Right ventricle myocardium inferior (tissue), 1 donor: ENCODE results near the gene STX8. TPM values are rescaled to one million over a fixed set of nuclear protein-coding genes. Genes with fewer than 3 reads are reported as not detected.

Source experiments
- ATAC-seq: fragments of 200-7000 bp; cut with Tn5 transposase; one replicate; pipeline ENCODE4 v1.9.1; 2020; ENCODE audit warnings: mild to moderate bottlenecking, moderate library complexity
- DNase-seq: peaks from one replicate; pipeline ENCODE4 v3.0.0; 2021; ENCODE audit errors: missing footprints
- intact Hi-C: fragments of 100-400 bp; cut with DNase I; formaldehyde crosslinking; loops from one replicate; pipeline ENCODE4 v1.11.0; 2022
- total RNA-seq: library from RNA; stranded (reverse); fragmentation: NEBNext Ultra II Directional; extraction: Animal tissue kit (Norgen Biotek cat#: 25700); gene quantifications from one replicate; pipeline ENCODE4 v1.2.1, GENCODE V29; 2021
- donor health status: DM: no; HTN: yes; CAD: no; lungs with severe emphysema.

Gene STX8
- total RNA-seq, 1 donor from 2014 or later, result 60.8 TPM

DNA sequence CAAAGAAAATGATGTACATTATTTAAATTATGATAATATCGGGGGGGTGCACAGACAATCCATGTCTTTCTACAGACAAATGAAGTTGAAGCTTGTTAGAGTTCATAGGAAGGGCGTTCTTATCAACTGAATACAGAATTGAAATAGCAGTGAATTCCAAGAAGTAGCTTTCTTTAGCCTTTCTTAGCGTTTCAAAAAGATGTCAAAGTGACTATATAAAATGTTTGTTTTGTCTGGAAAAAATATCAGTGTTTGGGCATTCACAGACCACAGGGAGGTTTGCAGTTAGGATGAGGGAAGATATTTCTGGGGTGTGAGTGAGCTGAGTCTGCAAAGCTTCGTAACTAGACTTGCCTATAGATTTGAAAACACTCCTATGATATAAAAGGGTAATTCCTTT lies 55.0 kb downstream of the STX8 start:
- intact Hi-C loops, result loop anchor here (10.0 kb wide), 2 partner anchors 226 to 346 kb away; no protein-coding TSS in a partner anchor
- ATAC-seq, result no peak
- no peak for DNase-seq

DNA sequence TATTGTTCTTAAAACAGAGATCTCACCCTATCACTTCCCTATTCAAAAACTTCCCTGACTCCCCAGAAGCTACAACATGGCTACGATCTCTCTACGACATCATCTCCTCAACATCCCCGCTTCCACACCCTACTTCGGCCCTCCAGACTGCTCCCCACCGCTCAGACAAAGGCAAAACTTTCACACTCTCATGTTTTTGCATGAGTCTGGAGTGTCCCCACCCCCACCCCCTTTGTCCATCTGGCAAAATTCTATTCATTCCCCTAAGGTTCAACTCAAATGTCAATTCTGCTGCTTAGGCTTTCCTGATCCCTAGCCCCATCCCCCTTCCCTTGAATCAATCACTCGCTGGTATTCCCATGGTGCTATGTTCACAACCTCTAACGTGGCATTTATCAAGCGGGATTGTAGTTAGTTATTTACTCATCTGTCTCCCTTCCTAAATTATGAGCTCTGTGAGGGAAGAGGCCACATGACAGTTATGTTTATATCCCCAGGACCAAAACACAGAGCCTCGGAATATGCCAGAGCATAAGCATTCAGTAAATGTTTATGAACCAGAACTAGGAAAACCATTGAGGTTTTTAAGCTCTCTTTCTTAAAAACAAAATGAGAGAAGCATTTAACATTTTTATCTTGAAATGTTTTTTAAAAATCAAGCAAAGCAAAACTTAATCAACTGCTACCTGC lies 55.9 kb downstream of the STX8 start:
- DNase-seq, result no peak
- intact Hi-C loops, result loop anchor here (10.0 kb wide), 2 partner anchors 225 to 345 kb away; no protein-coding TSS in a partner anchor
- no peak for ATAC-seq

DNA sequence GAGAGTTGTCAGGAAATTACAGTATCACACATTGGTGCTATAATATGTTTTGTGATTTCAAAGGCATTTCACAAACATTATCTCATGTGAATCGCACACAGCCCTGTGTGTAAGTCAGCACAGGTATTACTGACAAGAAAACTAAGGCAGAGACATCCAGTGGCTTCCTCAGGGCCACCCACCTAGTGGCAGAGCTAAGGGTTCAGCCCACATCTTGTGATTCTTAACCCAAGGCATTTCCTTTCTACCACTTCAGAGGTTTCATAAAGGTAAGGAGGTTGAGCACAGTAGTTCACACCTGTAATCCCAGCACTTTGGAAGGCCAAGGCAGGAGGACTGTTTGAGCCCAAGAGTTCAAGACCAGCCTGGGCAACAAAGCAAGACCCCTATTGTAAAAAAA lies 58.2 kb downstream of the STX8 start:
- ATAC-seq (no peak), DNase-seq (no peak)
- intact Hi-C loops, result no loop called here

DNA sequence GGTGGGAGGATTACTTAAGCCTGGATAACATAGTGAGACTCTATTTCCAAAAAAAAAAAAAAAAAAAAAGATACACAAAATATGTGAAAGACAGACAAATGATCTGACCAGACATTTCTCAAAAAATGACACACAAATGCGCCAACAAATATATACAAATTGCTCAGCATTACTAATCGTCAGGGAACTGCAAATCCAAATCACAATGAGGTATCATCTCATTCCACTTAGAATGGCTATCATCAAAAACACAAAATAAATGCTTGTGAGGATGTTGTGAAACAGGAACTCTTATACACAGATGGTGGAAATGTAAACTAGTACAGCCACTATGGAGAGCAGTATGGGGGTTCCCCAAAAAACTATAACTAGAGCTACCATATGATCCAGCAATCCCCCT lies 62.4 kb downstream of the STX8 start:
- ATAC-seq (no peak), DNase-seq (no peak)
- intact Hi-C loops, result no loop called here

DNA sequence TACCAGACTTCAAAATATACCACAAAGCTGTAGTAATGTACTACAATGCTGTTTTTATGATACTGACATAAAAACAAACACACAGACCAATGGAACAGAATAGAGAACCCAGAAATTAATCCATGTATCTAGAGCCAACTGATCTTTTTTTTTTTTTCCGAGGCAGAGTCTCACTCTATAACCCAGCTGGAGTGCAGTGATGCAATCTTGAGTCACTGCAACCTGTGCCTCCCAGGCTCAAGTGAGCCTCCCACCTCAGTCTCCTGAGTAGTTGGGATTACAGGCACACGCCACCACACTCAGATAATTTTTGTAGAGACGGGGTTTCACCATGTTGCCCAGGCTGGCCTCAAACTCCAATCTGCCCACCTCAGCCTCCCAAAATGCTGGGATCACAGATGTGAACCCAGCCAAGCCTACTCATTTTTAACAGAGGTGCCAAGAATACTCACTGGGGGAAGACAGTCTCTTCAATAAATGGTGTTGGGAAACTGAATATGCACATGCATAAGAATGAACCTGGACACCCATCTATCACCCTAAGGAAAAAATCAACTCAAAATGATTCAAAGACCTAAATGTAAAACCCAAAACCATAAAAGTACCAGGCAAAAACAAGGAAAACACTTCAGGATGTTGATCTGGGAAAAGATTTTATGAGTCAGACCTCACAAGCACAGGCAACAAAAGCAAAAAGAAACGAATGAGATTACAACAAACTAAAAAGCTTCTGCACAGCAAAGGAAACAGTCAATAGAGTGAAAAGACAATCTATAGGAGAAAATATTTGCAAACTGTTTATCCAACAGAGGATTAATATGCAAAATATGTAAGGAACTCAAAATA lies 63.1 kb downstream of the STX8 start:
- ATAC-seq (no peak), DNase-seq (no peak)
- intact Hi-C loops, result no loop called here

DNA sequence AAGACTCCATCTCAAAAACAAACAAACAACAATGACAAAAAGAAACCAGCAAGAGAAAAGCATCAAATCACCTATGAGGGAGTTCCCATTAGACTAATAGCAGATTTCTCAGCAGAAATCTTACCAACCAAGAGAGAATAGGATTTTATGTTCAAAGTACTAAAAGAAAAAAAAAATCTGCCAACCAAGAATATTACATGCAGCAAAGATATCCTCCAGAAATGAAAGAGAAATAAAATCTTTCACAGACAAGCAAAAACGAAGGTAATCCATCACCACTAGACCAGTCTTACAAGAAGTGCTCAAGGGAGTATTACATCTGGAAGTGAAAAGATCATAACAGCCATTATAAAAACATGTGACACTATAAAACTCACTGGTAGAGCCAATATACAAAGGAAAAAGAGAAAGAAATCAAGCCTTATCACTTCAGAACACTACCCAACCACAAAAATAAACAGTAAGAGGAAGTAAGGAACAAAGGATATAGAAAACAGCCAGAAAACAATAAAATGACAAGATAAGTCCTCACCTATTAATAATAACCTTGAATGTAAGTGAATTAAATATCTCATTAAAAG lies 66.3 kb downstream of the STX8 start:
- DNase-seq (no peak), ATAC-seq (no peak)
- intact Hi-C loops, result no loop called here

DNA sequence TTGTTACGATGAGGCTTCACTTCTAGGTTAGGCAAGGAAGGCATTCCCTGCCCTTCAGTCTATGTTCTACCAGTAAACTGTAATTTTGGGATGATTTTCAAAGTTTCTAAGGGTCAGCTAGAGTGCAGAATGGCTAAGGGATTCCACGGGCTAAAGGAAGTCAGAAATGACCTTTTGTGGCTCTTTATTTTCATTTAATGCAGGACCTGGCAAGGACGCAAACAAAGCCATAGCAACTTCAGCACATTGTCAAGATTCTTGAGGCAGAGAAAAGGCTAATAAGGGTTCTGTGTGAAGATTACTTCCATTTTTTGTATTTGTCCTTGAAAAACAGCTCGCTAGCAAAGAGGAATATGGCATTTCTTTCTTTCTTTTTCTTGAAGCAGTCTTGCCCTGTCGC lies 76.6 kb downstream of the STX8 start:
- intact Hi-C loops, result no loop called here
- ATAC-seq (no peak), DNase-seq (no peak)

DNA sequence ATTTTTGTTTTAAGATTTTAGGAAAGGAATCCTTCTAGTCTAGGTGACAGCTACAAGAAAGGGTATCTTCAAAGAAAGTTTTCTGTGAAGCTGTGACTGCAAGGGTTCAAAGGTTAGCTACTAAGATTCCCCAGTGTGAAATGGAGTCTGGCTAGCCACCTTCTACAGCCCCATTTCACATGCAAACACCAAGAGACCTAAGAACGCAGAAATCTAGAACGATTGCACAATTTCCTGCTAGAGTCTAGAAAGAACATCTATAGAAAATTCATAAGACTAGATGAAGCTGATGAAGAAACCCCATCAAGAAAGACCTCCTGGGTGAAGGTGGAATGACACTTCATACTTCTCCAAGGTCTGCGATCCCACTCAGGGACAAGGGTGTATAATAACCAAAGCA lies 77.1 kb downstream of the STX8 start:
- intact Hi-C loops, result no loop called here
- ATAC-seq, result no peak
- DNase-seq, result no peak

DNA sequence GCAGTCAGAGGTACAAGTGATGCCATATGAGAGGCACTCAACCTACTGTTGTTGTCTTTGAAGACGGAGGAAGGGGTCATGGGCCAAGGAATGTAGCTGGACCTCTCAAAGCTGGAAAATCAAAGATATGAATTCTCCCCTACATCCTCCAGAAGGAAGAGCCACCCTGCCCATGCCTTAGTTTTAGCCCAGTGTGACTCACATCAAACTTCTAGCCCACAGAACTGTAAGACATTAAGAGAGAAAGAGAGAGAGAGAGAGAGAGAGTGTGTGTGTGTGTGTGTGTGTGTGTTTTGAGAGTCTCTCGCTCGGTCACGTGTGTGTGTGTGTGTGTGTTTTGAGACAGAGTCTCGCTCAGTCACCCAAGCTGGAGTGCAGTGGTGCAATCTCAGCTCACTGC lies 87.1 kb downstream of the STX8 start:
- intact Hi-C loops, result no loop called here
- ATAC-seq (no peak), DNase-seq (no peak)

DNA sequence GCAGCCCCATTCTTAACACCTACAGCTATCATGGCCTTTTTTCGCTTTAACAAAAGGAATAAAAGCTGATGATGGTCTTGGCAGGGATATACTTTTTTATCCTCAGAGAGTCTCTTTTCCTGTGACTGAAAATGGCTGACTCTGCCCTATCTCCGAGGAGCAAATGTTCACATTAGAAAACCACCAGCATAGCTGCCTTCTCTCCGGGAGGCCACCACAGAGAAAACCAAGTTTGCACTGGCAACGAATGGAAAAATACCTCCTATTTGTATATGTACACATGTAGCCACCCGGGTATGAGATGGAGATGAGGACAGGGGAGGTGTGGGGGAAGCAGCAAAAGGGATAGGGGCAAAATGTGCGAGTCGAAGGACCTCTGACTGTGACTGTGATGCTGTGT lies 88.2 kb downstream of the STX8 start:
- DNase-seq, result no peak
- no peak for ATAC-seq
- intact Hi-C loops, result no loop called here

DNA sequence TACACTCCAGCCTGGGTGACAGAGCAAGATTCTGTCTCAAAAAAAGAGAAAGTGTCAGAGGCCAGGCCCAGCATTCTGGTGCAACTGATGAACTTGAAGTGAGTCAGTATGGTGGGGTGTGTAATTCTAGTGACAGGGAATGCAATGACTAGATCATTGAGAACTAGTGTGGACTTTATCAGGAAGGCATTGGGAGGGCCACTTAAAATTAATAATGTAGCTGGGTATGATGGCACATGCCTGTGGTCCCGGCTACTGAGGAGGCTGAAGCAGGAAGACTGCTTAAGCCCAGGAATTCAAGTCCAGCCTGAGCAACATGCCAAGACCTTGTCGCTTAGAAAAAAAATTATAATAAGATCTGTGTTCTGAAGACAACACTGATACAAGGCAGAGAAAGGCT lies 90.8 kb downstream of the STX8 start:
- no peak for DNase-seq
- ATAC-seq, result no peak
- intact Hi-C loops, result no loop called here

DNA sequence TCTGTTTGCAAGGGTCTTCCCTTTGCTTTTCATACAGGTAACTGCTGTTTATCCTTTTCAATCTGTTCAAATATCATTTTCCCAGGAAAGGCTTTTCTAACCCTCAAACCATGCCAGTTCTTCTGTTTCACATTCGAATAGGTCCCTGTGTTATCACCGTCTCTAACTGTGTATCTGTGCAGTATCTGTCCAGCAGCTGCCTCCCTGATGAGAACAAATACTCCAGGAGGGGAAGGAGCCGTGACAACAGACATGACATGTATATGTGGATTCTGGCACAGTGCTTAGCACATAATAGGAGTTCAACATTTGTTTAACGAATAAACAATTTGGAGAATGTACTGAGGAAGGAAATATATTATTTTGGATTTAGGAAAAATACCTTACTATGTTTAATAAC lies 95.7 kb downstream of the STX8 start:
- ATAC-seq, result no peak
- intact Hi-C loops, result no loop called here
- DNase-seq, result no peak

DNA sequence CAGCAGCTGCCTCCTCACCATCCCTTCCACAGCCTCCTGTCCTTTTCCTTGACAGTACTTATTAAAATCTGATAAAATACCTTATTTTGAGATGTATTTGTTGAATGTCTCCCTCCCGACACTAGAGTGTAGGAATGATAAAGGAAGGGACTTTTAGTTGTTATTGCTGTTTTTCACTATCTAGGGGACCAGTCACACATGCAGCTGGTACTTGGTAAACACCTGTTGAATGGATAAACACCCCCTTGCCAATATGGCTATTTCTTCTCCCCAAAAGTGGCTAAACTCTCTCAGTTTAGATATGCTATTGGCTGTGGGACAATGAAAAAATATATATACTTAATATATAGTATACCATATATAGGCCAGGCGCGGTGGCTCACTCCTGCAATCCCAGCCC lies 96.7 kb downstream of the STX8 start:
- intact Hi-C loops, result no loop called here
- ATAC-seq, result no peak
- DNase-seq, result no peak

DNA sequence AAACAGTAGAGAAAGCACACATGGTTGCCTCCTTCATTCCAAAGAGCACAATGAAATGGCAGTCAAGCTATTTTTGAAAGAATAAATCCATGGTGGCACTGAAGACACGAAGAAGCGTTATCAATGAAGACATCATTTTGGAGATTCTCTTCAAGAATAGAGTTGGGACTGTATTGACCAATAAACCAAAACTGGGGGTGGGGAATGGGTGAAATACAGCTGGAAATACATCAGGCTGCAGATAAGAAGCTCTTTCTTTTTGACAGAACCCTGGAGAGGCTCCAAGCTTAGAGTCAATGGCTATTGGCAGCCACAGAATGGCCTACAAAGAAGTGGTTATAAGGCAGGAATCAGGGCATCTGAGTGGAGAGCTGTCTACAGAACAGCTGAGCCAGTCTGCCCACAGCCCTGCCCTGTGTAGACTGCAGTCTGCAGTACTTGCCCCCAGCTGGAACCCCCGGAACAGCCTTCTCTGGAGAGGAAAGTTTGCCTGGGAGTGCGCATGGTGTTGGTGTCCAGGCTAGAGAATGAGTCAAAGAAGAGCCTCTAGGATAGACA lies 100.4 kb downstream of the STX8 start:
- DNase-seq (no peak), ATAC-seq (no peak)
- intact Hi-C loops, result no loop called here

DNA sequence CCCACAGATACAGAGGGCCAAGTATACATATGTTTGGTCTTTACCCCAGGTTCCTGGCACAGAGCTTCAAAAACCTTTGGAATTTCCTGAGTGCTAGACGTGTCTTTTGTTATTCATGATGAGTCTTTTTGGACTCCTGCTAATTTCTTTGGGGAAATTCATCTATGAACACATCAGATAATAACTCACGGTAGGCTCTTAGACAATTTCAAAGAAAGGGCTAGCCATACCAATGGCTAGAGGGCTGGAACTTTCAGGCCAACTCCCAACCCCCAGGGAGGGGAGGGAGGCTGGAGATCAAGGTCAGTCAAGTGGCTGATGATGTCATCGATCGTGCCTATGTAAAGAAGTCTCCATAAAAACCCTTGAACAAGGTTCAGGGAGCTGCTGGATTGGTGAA lies 101.9 kb downstream of the STX8 start:
- intact Hi-C loops, result no loop called here
- ATAC-seq, result no peak
- no peak for DNase-seq

DNA sequence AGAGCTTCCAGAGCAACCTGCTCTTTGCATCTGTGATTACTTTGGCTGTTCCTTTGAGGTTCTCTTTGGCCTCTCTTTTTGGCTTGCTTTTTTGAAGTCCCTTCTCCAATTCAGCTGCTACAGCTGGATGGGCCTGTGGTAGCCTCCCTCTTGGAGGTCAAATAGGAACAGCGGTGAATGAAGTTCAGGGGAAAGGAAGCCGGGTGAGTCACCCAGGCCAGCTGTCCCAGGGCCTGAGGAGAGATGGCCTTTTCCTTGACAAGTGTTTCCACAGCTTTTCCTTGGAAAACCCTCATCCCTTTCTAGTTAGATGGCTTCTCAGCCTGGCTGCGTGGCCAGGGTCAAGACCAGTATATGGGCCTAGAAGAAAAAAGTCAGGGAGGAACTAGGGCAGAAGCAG lies 103.1 kb downstream of the STX8 start:
- ATAC-seq (peak; percentile 92), DNase-seq (no peak)
- intact Hi-C loops, result no loop called here

DNA sequence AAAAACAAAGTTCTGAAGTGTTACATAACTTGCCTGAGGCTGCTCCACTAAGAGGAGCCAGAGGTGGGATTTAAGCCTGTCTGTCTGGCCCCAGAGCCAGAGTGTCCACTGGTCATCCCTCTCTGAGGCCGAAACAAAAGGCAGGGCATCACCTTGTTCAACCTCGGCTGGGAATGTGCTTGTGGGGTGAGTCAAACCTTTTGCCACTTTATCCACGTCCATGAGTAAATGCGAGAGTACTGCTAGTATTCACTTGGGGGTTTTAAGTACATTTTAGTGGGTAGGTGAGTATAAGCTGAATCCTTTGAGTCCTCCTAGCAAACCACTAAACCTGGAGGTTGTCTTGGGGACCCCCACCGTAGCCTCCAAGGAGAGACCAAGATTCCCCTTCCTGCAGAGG lies 103.5 kb downstream of the STX8 start:
- peak; percentile 11 for ATAC-seq
- DNase-seq, result no peak
- intact Hi-C loops, result no loop called here

DNA sequence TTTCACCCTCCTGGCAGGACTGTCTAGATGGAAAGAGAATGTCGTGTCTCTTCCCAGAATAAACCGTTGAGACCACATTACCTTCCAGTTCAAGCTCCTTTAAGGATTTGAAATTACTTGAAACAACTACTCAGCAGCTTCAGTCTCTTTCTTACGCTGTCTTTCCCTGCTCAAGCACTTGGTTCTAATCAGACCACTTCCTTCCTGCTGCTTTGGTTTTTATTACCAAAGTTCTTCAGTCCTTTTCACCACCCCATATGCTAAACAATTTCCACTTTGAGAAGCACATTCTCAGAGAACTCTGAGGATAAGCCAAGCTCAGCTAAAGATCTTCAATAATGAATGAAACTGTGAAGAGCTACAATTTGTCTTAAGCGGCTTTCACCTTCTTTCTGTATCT lies 105.4 kb downstream of the STX8 start:
- ATAC-seq (no peak), DNase-seq (no peak)
- intact Hi-C loops, result no loop called here

DNA sequence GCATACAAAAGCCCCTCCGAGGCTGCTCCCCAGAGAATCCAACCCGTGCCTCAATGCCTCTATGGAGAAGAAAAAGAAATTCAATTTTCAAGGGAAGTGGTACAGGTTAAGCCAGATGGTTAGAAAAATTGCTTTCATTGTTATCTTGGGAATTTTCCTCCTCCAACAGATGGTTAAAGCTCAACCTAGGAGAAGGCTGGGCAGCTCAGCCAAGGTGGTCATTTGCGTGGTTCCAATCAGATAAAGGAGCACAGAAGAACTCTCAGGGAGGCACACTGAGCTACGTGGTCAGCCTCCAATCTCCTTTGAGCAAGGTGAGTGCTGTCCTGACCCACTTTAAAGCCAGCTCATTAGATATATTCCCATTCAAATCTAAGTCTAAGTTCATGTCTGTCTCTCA lies 106.7 kb downstream of the STX8 start:
- DNase-seq, result no peak
- ATAC-seq, result no peak
- intact Hi-C loops, result no loop called here

DNA sequence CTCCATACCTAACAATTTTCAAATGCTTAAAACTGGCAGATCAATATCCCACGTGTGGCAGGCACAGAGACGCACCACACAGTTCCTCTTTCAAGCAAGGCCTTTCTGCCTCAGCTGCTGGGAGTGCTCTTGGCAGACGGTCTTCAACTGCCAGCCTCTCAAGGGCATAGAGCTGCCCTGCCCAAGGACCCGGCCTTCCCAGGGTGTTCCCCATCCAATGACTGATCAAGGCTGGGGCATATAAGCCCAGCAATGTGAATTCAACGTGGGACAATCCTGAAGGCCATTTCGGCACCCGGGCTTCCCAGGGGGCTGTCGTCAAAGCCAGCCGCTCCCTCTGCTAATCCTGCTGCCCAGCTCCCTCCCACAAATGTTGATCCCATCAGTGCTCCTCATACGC lies 107.1 kb downstream of the STX8 start:
- intact Hi-C loops, result no loop called here
- ATAC-seq (no peak), DNase-seq (no peak)
